Endothelial cell of umbilical vein (primary cell): ENCODE data around the gene NPSR1. TPM values are rescaled to one million over a fixed set of nuclear protein-coding genes. Genes with fewer than 3 reads are reported as not detected.
A peak's percentile ranks its signal among the peaks of the same experiment; 100 is the strongest.
"Not testable (repeated sequence)": the region's sequence is repeated elsewhere in the genome, so short reads cannot be mapped to it uniquely, and the experiment has no call there.

Experiments used
- BruUV-seq: library from RNA; stranded (reverse); fragments of 400-500 nt; replicated peaks from 2 replicates; lab custom pipeline; 2021; lab: Mats Ljungman, UMichigan
- CTCF ChIA-PET: fragments of 300-600, 350-600 bp; sonication (Branson Sonifier 250); formaldehyde crosslinking; loops from one replicate; lab custom pipeline; 2021; ENCODE audit warnings: antibody characterized with exemption, inconsistent platforms; lab: Charles Lee
- POLR2A ChIA-PET: fragments of 300-600, 350-600 bp; sonication (Branson Sonifier 250); formaldehyde crosslinking; loops from one replicate; lab custom pipeline; 2021; ENCODE audit warnings: antibody characterized with exemption, inconsistent platforms; lab: Charles Lee
- DNase-seq: peaks from one replicate; pipeline ENCODE4 v3.0.0-alpha.2; 2011; ENCODE audit warnings: low read depth, low spot score
- FAIRE-seq: peaks from 2 replicates; lab custom pipeline; 2011; peaks lifted over from hg19 to GRCh38; lab: Jason Lieb, UNC
- H2AFZ ChIP-seq: 2 replicates; pipeline ENCODE4 v1.6.0; 2012; ENCODE audit warnings: low read depth, low read length, control low read depth, inconsistent platforms
- H3K27ac ChIP-seq: 2 replicates; pipeline ENCODE4 v1.5.1; 2011; ENCODE audit warnings: low read depth, mild to moderate bottlenecking, control low read depth, low read length, moderate library complexity; ENCODE audit not compliant: insufficient read depth
- H3K27me3 ChIP-seq, 2 experiments: 2 replicates each; pipeline versions ENCODE4 v1.6.0 to v1.6.1; 2011; ENCODE audit warnings: low read length in 2 of 2, mixed read lengths in 1 of 2; ENCODE audit not compliant: control insufficient read depth in 2 of 2, insufficient read depth in 2 of 2
- H3K36me3 ChIP-seq, 2 experiments: 2 replicates in 1 of 2; 3 replicates in 1 of 2; pipeline ENCODE4 v1.5.1; 2011; ENCODE audit warnings: low read length in 2 of 2, mild to moderate bottlenecking in 1 of 2, moderate library complexity in 1 of 2; ENCODE audit not compliant: control insufficient read depth in 2 of 2, insufficient read depth in 2 of 2; ENCODE audit errors: extremely low read depth in 1 of 2
- H3K4me1 ChIP-seq: 3 replicates; pipeline ENCODE4 v1.5.1; 2011; ENCODE audit warnings: mild to moderate bottlenecking, low read length; ENCODE audit not compliant: control insufficient read depth, insufficient read depth; ENCODE audit errors: extremely low read depth
- H3K4me2 ChIP-seq: 2 replicates; pipeline ENCODE4 v1.6.1; 2011; ENCODE audit warnings: low read length, control low read depth, mixed read lengths; ENCODE audit not compliant: insufficient read depth
- H3K4me3 ChIP-seq, 3 experiments: fragments of 200-600 bp in 1 of 3; sonication (generic), shearing (Covaris generic) in 1 of 3; replicated peaks in 1 of 3; 2 replicates each; pipeline ENCODE4 v1.5.1; 2011 to 2016; ENCODE audit warnings: control low read depth in 3 of 3, low read length in 3 of 3, mild to moderate bottlenecking in 2 of 3, inconsistent platforms in 1 of 3, low read depth in 1 of 3, moderate library complexity in 1 of 3; ENCODE audit not compliant: insufficient read depth in 1 of 3
- H3K79me2 ChIP-seq: 2 replicates; pipeline ENCODE4 v1.6.0; 2012; ENCODE audit warnings: low read length, inconsistent platforms; ENCODE audit not compliant: control insufficient read depth, insufficient read depth
- H3K9ac ChIP-seq: replicated peaks from 2 replicates; pipeline ENCODE3; 2011; ENCODE audit warnings: low read length, control low read depth; ENCODE audit not compliant: insufficient read depth; ENCODE audit errors: extremely low read depth
- H3K9me1 ChIP-seq: replicated peaks from 3 replicates; pipeline ENCODE4 v1.6.0; 2011; ENCODE audit warnings: mild to moderate bottlenecking, low read length; ENCODE audit not compliant: control insufficient read depth, insufficient read depth; ENCODE audit errors: extremely low read depth
- H3K9me3 ChIP-seq: replicated peaks from 2 replicates; pipeline ENCODE4 v1.5.1; 2012; ENCODE audit warnings: low read length, inconsistent platforms; ENCODE audit not compliant: control insufficient read depth, insufficient read depth
- H4K20me1 ChIP-seq: replicated peaks from 2 replicates; pipeline ENCODE3; 2011; ENCODE audit warnings: mild to moderate bottlenecking, low read length; ENCODE audit not compliant: control insufficient read depth, insufficient read depth; ENCODE audit errors: extremely low read depth
- dilution Hi-C: fragments of 300-500 bp; cut with MboI; formaldehyde crosslinking; loops from one replicate; pipeline ENCODE4 v1.15.0; 2019; ENCODE audit warnings: low sequenced_read_pairs; ENCODE audit not compliant: extremely low pct_ligation_motif_present
- intact Hi-C: fragments of 100-400 bp; cut with micrococcal nuclease; formaldehyde crosslinking; loops from one replicate; pipeline ENCODE4 v1.10.0; 2022
- polyA plus RNA-seq, 4 experiments: library from polyadenylated mRNA; depleted of rRNA in 3 of 4; stranded (reverse) in 3 of 4; unstranded in 1 of 4; fragments of >200 nt; gene quantifications; 2 replicates each; pipeline versions ENCODE4 v1.2.1 to v1.2.3, GENCODE V29; 2011 to 2012; ENCODE audit warnings: missing spikeins in 1 of 4
- total RNA-seq: library from RNA; stranded (reverse); gene quantifications from 2 replicates; pipeline ENCODE4 v1.2.3, GENCODE V29; 2021

The NPSR1 gene
- total and polyA plus RNA-seq, 2 donors (not counting 3 experiments of a cell fraction or from before 2014, with no cell fraction given) = not detected

- H3K27me3 ChIP-seq, H3K4me3 ChIP-seq, H3K36me3 ChIP-seq, H2AFZ ChIP-seq, H3K4me2 ChIP-seq, H4K20me1 ChIP-seq, H3K9ac ChIP-seq, DNase-seq, POLR2A ChIA-PET, BruUV-seq, H3K9me1 ChIP-seq, H3K9me3 ChIP-seq, intact Hi-C loops, H3K4me1 ChIP-seq, H3K27ac ChIP-seq, H3K79me2 ChIP-seq, dilution Hi-C loops, CTCF ChIA-PET: not testable (repeated sequence)
- peak; percentile 46 for FAIRE-seq
Observed at GRCh38 chr7:34866222-34866621, 208.2 kb downstream of the NPSR1 start.

- DNase-seq, FAIRE-seq: not testable (repeated sequence)
Observed at GRCh38 chr7:34867341-34867740, 209.3 kb downstream of the NPSR1 start.

GRCh38 chr7:34868602-34869001 is 210.6 kb downstream of the NPSR1 start:
- POLR2A ChIA-PET, CTCF ChIA-PET: not testable (repeated sequence)

More at GRCh38 chr7:34867341-34867740, 209.3 kb downstream of the NPSR1 start:
- H3K27ac ChIP-seq, H3K4me1 ChIP-seq, CTCF ChIA-PET, dilution Hi-C loops, H4K20me1 ChIP-seq, H3K36me3 ChIP-seq, BruUV-seq, intact Hi-C loops, H3K9me1 ChIP-seq, H3K4me3 ChIP-seq, H3K27me3 ChIP-seq, H3K9ac ChIP-seq, H3K4me2 ChIP-seq, POLR2A ChIA-PET, H3K9me3 ChIP-seq, H2AFZ ChIP-seq, H3K79me2 ChIP-seq: not testable (repeated sequence)

More at GRCh38 chr7:34868602-34869001, 210.6 kb downstream of the NPSR1 start:
- H3K36me3 ChIP-seq, H3K27ac ChIP-seq, H3K9me3 ChIP-seq, H3K4me3 ChIP-seq, DNase-seq, H3K9ac ChIP-seq, dilution Hi-C loops, FAIRE-seq, H2AFZ ChIP-seq, H3K4me2 ChIP-seq, BruUV-seq, H3K4me1 ChIP-seq, H3K27me3 ChIP-seq, H4K20me1 ChIP-seq, intact Hi-C loops, H3K9me1 ChIP-seq, H3K79me2 ChIP-seq: not testable (repeated sequence)
